DLD1 (cell line): Measurements from ENCODE around the gene PLCD3.

Source experiments
- in situ Hi-C: cut with HindIII; loops from 2 replicates; pipeline ENCODE4 v1.10.0; 2017; ENCODE audit warnings: low sequenced_read_pairs

Gene PLCD3, protein sequence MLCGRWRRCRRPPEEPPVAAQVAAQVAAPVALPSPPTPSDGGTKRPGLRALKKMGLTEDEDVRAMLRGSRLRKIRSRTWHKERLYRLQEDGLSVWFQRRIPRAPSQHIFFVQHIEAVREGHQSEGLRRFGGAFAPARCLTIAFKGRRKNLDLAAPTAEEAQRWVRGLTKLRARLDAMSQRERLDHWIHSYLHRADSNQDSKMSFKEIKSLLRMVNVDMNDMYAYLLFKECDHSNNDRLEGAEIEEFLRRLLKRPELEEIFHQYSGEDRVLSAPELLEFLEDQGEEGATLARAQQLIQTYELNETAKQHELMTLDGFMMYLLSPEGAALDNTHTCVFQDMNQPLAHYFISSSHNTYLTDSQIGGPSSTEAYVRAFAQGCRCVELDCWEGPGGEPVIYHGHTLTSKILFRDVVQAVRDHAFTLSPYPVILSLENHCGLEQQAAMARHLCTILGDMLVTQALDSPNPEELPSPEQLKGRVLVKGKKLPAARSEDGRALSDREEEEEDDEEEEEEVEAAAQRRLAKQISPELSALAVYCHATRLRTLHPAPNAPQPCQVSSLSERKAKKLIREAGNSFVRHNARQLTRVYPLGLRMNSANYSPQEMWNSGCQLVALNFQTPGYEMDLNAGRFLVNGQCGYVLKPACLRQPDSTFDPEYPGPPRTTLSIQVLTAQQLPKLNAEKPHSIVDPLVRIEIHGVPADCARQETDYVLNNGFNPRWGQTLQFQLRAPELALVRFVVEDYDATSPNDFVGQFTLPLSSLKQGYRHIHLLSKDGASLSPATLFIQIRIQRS

DNA sequence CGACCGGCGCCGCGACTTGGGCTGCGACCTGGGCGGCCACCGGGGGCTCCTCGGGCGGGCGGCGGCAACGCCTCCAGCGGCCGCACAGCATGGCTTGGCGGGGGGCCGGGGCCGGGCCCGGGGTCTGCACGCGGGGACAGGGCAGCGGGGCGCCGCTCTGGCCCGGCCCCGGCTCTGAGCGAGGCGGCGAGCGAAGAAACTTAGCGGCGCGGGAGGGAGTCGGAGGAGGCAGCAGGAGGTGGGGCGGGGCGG is at the start of gene PLCD3:
Gene PLCD3, minus strand, starts transcription at position 196 of the 252 bp plus-strand sequence. Its CDS starts 105 bp downstream, at position 91.
- in situ Hi-C loops, result no loop called here

- in situ Hi-C loops, result no loop called here
Observed at GRCh38 chr17:45177563-45177962, 45.2 kb upstream of the PLCD3 start.

GRCh38 chr17:45175759-45176115 is 43.4 kb upstream of the PLCD3 start:
- in situ Hi-C loops, result no loop called here

- in situ Hi-C loops, result no loop called here
Observed at GRCh38 chr17:45172541-45173286, 40.4 kb upstream of the PLCD3 start.

DNA sequence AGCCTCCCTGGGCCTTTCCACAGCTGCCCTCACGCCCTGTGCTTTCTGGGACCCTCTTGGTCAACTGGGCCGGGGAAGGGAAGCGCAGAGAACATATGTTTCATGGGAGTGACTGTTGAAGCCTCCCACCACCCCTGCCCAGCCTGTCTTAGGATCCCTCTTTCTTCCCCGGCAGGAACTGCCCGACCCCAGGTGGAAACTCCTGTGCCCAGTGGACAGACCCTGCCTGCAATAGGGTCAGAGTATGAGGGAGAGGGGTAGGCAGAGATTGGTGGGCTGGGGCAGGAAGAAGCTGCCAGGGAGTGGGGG is 39.9 kb upstream of the PLCD3 start:
- in situ Hi-C loops, result no loop called here

- in situ Hi-C loops, result no loop called here
Observed at GRCh38 chr17:45171338-45172231, 39.3 kb upstream of the PLCD3 start.

GRCh38 chr17:45170931-45171337 is 38.6 kb upstream of the PLCD3 start:
- in situ Hi-C loops, result no loop called here

DNA sequence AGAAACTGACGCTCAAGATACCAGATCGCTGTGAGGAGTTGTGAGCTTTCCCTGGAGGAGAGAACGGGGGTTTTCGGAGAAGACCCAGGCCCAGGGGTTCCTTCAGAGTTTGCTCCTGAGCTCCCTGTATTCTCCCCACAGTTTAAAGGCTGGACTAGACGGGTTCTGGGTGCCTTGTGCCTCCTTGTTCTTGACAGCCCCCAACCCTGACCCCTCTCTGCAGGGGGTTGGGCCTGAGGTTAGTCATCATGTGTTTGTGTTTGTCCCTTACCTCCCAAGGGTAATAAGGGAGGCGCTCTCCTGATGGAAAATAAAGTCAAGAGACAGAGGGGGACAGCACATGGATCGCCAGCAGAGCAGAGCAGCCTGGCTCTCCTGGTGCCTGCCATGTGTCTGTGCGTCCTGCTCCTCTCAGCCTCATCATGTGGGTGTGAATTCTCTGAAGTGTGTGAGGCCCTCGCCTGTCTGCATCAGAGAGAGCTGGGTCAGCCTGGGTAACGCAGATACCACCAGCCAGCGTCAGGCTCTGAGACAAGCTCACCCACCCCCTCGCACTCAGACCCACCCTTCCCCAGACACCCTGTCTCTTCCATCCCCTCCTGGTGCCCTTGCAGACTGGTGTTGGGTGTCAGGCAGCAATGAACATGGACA is 38.1 kb upstream of the PLCD3 start:
- in situ Hi-C loops, result no loop called here

- in situ Hi-C loops, result no loop called here
Observed at GRCh38 chr17:45168991-45169752, 36.9 kb upstream of the PLCD3 start.

DNA sequence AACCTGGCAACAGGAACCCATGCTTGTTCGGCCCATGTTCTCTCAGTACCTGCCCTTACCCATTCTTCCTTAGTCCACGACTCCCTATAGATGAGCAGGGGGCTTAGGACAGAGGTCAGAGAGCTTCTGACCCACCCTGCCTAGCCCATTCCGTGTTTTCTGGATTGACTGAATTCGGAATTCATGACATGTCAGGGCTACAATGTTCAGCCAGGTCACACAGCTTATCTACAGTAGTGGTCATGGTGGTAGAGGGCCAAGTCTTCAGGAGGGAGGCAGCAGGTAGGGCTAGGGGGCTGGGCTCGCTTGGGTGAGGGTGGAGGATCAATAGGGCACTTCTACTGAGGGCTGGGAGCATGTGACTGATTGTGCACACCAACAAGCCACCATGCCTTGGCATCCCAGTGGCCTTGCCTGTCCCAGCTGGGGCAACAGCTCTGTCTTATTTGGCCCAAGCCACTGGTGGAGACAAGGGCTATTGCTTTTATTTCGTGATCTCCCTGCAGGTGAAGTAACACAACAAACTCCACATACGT is 32.5 kb upstream of the PLCD3 start:
- in situ Hi-C loops, result no loop called here

GRCh38 chr17:45162025-45162687 is 29.8 kb upstream of the PLCD3 start:
- in situ Hi-C loops, result no loop called here

GRCh38 chr17:45161288-45162024 is 29.1 kb upstream of the PLCD3 start, which contains the start of gene HEXIM2:
Gene HEXIM2 (plus strand): TSS chr17:45161875. CDS start chr17:45162794, 919 bp downstream.
- in situ Hi-C loops, result no loop called here

DNA sequence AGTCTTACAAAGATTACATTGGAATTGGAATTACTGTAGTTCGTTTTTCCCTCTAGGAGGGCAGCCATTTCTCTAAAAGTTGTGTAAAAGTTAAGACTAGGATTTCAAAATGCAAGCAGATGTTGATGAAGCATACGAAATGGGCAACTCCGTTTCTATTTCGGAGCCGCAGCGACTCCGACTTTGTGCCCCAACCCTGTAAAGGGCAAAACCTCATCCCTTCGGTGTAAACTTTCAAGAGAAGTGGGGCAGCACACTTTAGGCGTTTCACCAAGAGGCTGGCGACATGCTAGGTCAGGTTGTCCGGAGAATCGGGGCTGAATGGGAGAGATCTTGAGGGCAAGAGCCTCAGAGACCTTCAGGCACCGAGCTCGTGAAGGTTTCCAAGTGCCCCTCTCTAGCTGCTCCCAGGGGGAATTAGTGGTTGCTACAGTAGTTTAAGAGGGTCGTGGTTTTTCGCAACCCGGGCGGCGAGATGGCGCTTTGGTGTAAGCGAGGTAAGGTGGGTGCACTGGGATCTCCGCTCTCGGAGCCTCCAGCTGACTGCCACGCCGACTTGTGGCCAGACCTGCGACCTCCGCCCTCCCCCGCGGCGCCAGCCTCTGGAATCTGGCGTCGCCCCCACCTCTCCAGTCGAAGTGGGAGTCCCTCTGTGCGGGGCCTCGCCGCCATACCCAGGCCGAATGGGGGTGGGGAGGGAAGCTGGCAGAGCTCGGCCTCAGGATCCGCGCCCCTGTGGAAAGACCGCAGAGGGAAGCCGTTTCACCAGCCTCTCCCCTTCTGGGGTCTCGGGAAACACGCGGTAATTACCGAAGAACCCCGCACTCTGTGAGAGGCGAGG is 28.4 kb upstream of the PLCD3 start:
- in situ Hi-C loops, result no loop called here

GRCh38 chr17:45156242-45156641 is 23.9 kb upstream of the PLCD3 start:
- in situ Hi-C loops, result no loop called here

DNA sequence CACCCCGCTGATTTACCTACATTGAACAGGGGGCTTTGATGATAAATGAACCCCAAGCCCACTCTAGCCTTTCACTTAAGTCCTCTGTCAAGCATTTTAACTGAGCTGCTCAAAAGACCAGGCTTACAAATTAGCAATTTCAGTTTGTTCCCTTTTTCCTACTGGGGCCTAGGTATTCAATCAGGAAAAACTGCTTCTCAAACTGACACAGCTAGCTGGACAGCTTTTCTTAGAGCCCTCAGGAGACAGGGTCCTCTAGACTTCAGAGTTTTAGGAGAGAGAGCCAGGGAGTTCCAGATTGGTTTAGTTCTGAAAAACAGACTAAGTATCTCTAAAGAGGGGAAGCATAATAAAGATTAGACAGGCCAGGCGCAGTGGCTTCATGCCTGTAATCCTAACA is 23.2 kb upstream of the PLCD3 start:
- in situ Hi-C loops, result no loop called here

DNA sequence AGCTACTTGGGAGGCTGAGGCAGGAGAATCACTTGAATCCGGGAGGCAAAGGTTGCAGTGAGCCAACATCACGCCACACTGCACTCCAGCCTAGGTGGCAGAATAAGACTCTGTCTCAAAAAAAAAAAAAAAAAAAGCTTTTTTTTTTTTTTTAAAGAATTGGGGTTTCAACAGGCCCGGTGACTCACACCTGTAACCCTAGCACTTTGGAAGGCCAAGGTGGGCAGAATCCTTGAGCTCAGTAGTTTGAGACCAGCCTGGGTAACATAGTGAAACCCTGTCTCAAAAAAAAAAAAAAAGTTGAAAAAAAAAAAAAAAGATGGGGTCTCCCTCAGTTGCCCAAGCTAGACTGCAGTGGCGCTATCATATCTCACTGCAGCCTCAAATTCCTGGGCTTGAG is 22.7 kb upstream of the PLCD3 start:
- in situ Hi-C loops, result no loop called here
